Activated CD4-positive, alpha-beta memory T cell treated with anti-CD3 and anti-CD28 coated beads for 36 hours (primary cell): Measurements from ENCODE around the gene LHX4. TPM values are rescaled to one million over a fixed set of nuclear protein-coding genes. Genes with fewer than 3 reads are reported as not detected.

Source experiments
- CTCF ChIA-PET: fragments of 350-600 bp; sonication (Branson Sonifier 250); formaldehyde crosslinking; loops from one replicate; lab custom pipeline; 2021; ENCODE audit warnings: antibody characterized with exemption, inconsistent platforms; lab: Charles Lee
- POLR2A ChIA-PET: fragments of 350-600 bp; sonication (Branson Sonifier 250); formaldehyde crosslinking; loops from one replicate; lab custom pipeline; 2021; ENCODE audit warnings: antibody characterized with exemption; lab: Charles Lee
- DNase-seq: peaks from one replicate; pipeline ENCODE4 v3.0.0-alpha.2; 2020
- H3K27ac Mint-ChIP-seq: one replicate; pipeline ENCODE4 v1.8.0; 2021; ENCODE audit warnings: mixed read lengths
- H3K27me3 Mint-ChIP-seq: one replicate; pipeline ENCODE4 v1.8.0; 2021; ENCODE audit warnings: mixed read lengths
- H3K36me3 Mint-ChIP-seq: one replicate; pipeline ENCODE4 v1.8.0; 2021; ENCODE audit warnings: mixed read lengths
- H3K4me1 Mint-ChIP-seq: one replicate; pipeline ENCODE4 v1.8.0; 2021; ENCODE audit warnings: low read depth, mixed read lengths
- H3K4me3 Mint-ChIP-seq: one replicate; pipeline ENCODE4 v1.8.0; 2021; ENCODE audit warnings: mild to moderate bottlenecking, mixed read lengths
- H3K9me3 Mint-ChIP-seq: one replicate; pipeline ENCODE4 v1.8.0; 2021; ENCODE audit warnings: mixed read lengths
- intact Hi-C: fragments of 100-400 bp; cut with micrococcal nuclease; formaldehyde crosslinking; loops from one replicate; pipeline ENCODE4 v1.15.1; 2023
- total RNA-seq, 2 experiments: library from RNA; stranded (reverse); gene quantifications; one replicate each; pipeline ENCODE4 v1.2.3, GENCODE V29; 2021

Gene LHX4
- total RNA-seq, 2 experiments from 2014 or later: not detected

DNA sequence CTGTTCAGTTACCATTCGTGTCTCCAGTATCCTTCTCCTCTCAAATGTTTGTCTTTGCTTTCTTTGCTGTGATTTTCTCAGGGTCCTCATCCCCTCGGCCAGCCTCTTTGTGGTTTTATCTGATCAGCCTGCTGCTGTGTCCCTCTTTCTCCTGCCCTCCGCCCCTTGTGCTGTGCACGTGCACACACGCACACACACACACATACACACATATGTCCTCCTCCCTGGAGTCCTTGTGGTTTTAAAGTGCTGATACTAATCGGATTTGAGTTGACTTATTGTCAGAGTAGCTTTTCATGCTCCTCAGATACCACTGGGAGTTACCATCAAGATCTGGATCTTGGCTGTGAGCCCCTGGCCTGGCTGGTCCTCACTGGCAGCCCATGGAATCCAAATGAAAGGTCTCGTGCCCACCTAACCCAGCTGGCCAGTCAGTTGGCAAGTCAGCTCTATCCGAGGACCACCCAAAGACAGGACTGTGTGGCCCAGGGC lies 41.3 kb upstream of the LHX4 start:
- Mint-ChIP-seq H3K9me3 (no peaks in the 10 kb centered on the region), H3K4me3 (no peak overlapping the region), H3K36me3 (peaks cover 28% of the 10 kb centered on the region), H3K4me1 (no peaks in the 10 kb centered on the region), H3K27ac (no peak overlapping the region), H3K27me3 (no peaks in the 10 kb centered on the region)
- ChIA-PET POLR2A (no interaction called here), CTCF (interaction anchor here (1.3 to 4.5 kb wide), 6 partner anchors 9 to 290 kb away, joined by 3 to 25 read pairs (median 6); no protein-coding TSS in a partner anchor)
- intact Hi-C loops: loop anchor here (10.0 kb wide), 2 partner anchors 226 to 286 kb away; no protein-coding TSS in a partner anchor
- DNase-seq: no peak

DNA sequence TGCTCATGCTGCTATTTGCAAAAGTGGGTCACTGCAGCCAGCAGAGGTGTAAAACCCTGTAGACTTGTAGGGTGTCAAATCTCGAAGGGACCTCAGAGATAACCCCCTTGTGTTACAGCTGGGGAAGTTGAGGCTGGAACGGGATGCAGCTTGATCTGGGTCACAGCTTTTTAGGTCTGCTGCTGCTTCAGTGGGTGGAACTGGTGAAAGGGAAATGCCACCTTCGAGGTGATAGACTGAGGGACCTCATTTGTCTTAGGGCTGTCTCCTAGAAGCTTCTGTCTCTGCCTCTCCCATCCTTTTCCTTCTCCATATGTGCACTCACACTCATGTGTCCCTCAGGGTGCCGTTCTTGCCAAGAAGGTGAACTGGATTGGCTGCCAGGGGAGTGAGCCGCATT lies 40.0 kb upstream of the LHX4 start:
- no peaks in the 10 kb centered on the region for H3K27me3 Mint-ChIP-seq
- no peaks in the 10 kb centered on the region for H3K9me3 Mint-ChIP-seq
- POLR2A ChIA-PET: no interaction called here
- H3K36me3 Mint-ChIP-seq: peaks cover 20% of the 10 kb centered on the region
- H3K4me1 Mint-ChIP-seq: no peaks in the 10 kb centered on the region
- H3K27ac Mint-ChIP-seq: no peak overlapping the region
- CTCF ChIA-PET: interaction anchor here (1.4 to 4.5 kb wide), 2 partner anchors 9 to 11 kb away, joined by 4 to 25 read pairs; no protein-coding TSS in a partner anchor
- H3K4me3 Mint-ChIP-seq: no peak overlapping the region
- intact Hi-C loops: no loop called here
- no peak for DNase-seq

DNA sequence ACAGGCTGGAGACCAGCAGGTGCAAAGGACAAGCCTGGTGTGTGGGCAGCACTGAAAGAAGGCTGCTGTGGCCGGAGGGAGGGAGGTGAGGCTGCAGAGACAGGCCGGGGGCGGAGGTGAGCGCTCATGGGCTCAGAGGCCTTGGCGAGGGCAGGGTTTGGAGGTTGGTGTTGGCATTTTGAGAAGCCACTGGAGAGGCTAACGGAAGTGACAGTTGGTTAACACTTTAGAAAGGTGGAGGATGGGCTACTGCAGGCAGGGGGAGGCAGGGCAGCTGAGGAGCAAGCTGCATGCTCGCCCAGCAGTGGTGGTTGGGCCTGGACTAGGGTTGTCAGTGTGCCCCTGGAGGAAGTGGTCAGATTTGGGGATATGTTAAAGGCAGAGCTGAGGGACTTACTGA lies 37.9 kb upstream of the LHX4 start:
- no peaks in the 10 kb centered on the region for H3K27me3 Mint-ChIP-seq
- H3K9me3 Mint-ChIP-seq: no peaks in the 10 kb centered on the region
- ChIA-PET POLR2A (no interaction called here), CTCF (interaction anchor here (1.1 kb wide), 1 partner anchor 13 kb away, joined by 4 read pairs; no protein-coding TSS in a partner anchor)
- H3K27ac Mint-ChIP-seq: no peak overlapping the region
- H3K4me1 Mint-ChIP-seq: no peaks in the 10 kb centered on the region
- H3K4me3 Mint-ChIP-seq: no peak overlapping the region
- intact Hi-C loops: no loop called here
- H3K36me3 Mint-ChIP-seq: peaks cover 14% of the 10 kb centered on the region
- DNase-seq: no peak

DNA sequence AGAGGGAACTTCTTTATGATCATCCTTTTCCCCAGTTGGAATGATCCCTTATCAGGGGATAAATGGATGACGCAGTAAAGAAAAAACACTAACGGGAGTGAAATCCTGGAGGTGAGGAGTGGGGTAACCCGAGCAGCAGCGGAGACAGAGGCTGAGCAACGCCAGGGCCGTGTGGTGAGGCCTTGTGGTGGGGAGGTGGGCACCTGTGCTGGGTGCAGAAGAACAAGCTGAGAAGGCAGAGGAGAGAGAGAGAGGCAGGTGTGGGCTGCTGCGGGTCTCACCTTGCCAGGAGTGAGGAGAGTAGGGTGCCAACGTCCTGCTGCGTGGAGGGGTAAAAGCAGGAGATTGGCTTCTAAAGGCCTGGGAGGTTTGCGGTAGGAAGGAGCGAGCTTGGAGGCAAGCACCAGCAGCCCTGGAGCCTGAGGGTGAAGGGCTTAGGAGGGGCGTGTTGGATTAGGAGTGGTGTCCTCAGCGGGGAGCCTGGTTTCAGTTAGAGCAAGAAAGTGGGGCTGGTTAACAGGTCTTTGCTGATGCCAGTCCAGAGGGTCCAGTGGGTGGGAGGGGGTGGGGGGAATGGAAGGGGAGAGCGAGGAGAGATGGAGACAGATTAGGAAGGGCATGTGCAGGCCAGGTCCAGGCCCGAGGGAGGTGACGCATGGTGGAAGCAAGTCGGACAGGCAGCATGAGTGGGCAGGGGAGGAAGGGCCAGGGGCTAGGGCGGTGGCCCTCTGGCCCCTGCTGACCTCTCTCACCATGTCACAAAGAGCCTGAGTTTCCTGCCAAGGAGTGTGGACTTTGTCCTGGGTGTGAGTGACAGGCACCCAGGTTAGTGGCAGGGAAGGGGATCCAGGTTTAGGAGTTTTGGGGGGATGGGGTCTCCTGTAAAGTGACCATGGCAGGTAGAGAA lies 36.7 kb upstream of the LHX4 start:
- Mint-ChIP-seq H3K4me3 (no peak overlapping the region), H3K9me3 (no peaks in the 10 kb centered on the region), H3K27me3 (no peaks in the 10 kb centered on the region), H3K36me3 (peaks cover 14% of the 10 kb centered on the region), H3K27ac (no peak overlapping the region), H3K4me1 (no peaks in the 10 kb centered on the region)
- ChIA-PET CTCF (interaction anchor here (1.1 kb wide), 1 partner anchor 15 kb away, joined by 4 read pairs; no protein-coding TSS in a partner anchor), POLR2A (no interaction called here)
- intact Hi-C loops: no loop called here
- no peak for DNase-seq

DNA sequence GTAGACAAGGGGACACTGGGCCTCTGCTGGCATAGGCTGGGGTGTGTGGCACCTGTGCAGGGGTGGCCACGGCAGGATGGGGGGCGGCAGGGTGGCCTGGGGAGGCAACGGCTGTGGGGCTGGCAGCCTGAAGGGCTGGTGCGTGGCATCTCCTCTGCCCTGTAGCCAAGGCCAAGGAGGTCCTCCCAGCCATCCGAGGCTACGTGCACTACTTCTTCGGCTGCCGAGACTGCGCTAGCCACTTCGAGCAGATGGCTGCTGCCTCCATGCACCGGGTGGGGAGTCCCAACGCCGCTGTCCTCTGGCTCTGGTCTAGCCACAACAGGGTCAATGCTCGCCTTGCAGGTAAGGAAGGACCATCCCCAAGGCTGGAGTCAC lies 36.0 kb upstream of the LHX4 start:
- no peak for DNase-seq
- no peaks in the 10 kb centered on the region for H3K27me3 Mint-ChIP-seq
- peaks cover 11% of the 10 kb centered on the region for H3K36me3 Mint-ChIP-seq
- intact Hi-C loops: no loop called here
- CTCF ChIA-PET: no interaction called here
- H3K27ac Mint-ChIP-seq: no peak overlapping the region
- no peak overlapping the region for H3K4me3 Mint-ChIP-seq
- no peaks in the 10 kb centered on the region for H3K9me3 Mint-ChIP-seq
- no peaks in the 10 kb centered on the region for H3K4me1 Mint-ChIP-seq
- POLR2A ChIA-PET: no interaction called here

DNA sequence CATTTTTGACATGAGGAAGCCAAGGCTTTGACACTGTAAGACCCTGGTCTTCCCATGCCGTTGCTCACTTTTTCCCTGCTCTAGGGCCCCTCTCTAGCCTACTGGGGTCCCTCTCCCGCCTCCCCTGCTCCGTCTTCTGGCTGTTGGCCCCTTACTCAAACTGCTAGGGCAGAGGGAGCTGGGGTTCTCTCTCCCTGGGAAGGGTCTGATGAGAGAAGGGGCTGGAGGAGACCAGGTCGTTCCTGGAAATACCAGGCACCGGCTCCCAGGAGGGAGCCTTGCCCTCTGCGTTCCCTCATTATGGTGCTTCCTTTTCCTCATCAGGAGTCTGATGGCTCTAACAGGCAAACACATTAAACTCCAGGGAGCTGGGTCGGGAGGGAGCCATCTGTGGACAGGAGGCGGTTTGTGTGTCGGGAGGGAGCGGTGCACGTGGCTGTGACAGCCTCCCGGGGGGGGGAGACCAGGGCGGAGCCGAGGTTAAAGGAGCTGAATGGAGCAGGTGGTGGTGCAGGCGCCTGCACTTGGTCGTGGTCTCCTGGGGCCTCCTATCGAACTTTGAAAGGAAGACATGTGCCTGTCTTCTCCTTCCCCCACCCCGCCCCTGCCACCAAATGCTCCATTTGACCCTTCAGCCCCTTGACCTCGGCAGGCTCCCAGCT lies 35.4 kb upstream of the LHX4 start:
- H3K4me1 Mint-ChIP-seq: no peaks in the 10 kb centered on the region
- ChIA-PET POLR2A (no interaction called here), CTCF (interaction anchor here (0.6 kb wide), 1 partner anchor 21 kb away, joined by 3 read pairs; no protein-coding TSS in a partner anchor)
- peaks cover 11% of the 10 kb centered on the region for H3K36me3 Mint-ChIP-seq
- no peak for DNase-seq
- no peak overlapping the region for H3K4me3 Mint-ChIP-seq
- H3K9me3 Mint-ChIP-seq: no peaks in the 10 kb centered on the region
- intact Hi-C loops: no loop called here
- H3K27me3 Mint-ChIP-seq: no peaks in the 10 kb centered on the region
- H3K27ac Mint-ChIP-seq: no peak overlapping the region

DNA sequence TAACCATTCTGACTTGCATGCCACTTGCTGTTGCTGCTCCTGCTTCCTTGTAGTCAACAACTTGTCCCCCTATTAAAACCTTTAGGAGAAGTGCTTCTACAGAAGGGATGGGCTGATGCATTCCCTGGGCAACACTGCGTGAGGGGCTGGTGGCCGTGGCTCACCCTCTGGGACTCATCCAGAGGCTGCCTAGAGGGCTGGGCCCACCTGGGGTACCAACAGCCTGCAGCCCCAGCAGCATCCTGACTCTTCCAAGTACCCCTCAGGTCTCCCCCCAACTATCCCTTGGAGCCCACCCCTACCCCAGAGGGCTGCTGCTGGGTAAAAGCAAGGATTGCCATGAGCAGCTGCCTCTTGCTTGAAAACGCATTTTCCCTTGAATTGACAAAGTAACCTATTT lies 34.7 kb upstream of the LHX4 start:
- no peak overlapping the region for H3K27ac Mint-ChIP-seq
- intact Hi-C loops: no loop called here
- H3K9me3 Mint-ChIP-seq: no peaks in the 10 kb centered on the region
- no peaks in the 10 kb centered on the region for H3K27me3 Mint-ChIP-seq
- CTCF ChIA-PET: interaction anchor here (4.5 kb wide), 1 partner anchor 15 kb away, joined by 26 read pairs; no protein-coding TSS in a partner anchor
- no peak for DNase-seq
- POLR2A ChIA-PET: no interaction called here
- H3K4me1 Mint-ChIP-seq: no peaks in the 10 kb centered on the region
- no peak overlapping the region for H3K4me3 Mint-ChIP-seq
- H3K36me3 Mint-ChIP-seq: peaks cover 11% of the 10 kb centered on the region

DNA sequence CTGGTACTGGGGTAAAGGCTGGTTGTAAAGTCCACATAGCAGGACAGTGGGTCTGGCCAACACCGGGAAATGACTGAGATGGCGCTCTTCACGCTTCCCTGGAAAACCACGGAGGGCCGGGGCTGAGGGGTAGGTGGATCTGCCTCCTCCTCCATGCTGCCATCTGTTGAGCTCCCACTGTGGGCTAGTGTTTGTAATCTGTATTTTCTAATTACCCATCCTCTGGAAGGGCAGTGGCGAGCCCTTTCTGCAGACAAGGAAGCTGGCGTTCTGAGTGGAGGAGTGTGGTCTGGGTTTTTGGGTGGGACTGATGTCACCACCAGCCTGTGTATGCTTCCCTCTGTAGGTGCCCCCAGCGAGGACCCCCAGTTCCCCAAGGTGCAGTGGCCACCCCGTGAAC lies 34.1 kb upstream of the LHX4 start:
- ChIA-PET POLR2A (no interaction called here), CTCF (interaction anchor here (4.5 kb wide), 1 partner anchor 16 kb away, joined by 26 read pairs; no protein-coding TSS in a partner anchor)
- no peaks in the 10 kb centered on the region for H3K9me3 Mint-ChIP-seq
- no peaks in the 10 kb centered on the region for H3K4me1 Mint-ChIP-seq
- H3K4me3 Mint-ChIP-seq: no peak overlapping the region
- no peak overlapping the region for H3K27ac Mint-ChIP-seq
- intact Hi-C loops: no loop called here
- DNase-seq: no peak
- H3K27me3 Mint-ChIP-seq: no peaks in the 10 kb centered on the region
- peaks cover 11% of the 10 kb centered on the region for H3K36me3 Mint-ChIP-seq

DNA sequence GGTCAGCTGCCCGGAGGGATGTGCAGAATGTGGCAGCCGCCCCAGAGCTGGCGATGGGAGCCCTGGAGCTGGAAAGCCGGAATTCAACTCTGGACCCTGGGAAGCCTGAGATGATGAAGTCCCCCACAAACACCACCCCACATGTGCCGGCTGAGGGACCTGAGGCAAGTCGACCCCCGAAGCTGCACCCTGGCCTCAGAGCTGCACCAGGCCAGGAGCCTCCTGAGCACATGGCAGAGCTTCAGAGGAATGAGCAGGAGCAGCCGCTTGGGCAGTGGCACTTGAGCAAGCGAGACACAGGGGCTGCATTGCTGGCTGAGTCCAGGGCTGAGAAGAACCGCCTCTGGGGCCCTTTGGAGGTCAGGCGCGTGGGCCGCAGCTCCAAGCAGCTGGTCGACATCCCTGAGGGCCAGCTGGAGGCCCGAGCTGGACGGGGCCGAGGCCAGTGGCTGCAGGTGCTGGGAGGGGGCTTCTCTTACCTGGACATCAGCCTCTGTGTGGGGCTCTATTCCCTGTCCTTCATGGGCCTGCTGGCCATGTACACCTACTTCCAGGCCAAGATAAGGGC lies 33.5 kb upstream of the LHX4 start:
- Mint-ChIP-seq H3K36me3 (peaks cover 5% of the 10 kb centered on the region), H3K27me3 (no peaks in the 10 kb centered on the region), H3K27ac (no peak overlapping the region), H3K9me3 (no peaks in the 10 kb centered on the region), H3K4me3 (no peak overlapping the region), H3K4me1 (no peaks in the 10 kb centered on the region)
- intact Hi-C loops: no loop called here
- ChIA-PET POLR2A (no interaction called here), CTCF (interaction anchor here (0.6 to 4.5 kb wide), 2 partner anchors 16 to 175 kb away, joined by 3 to 26 read pairs; no protein-coding TSS in a partner anchor)
- no peak for DNase-seq

DNA sequence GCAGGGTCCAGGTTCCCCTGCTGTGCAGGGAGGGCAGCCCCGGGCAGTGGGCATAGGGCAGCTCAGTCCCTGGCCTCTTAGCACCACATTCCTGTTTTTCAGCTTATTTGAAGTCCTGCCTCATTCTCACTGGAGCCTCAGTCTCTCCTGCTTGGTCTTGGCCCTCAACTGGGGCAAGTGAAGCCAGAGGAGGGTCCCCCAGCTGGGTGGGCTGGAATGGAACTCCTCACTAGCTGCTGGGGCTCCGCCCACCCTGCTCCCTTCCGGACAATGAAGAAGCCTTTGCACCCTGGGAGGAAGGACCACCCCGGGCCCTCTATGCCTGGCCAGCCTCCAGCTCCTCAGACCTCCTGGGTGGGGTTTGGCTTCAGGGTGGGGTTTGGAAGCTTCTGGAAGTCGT lies 32.8 kb upstream of the LHX4 start:
- Mint-ChIP-seq H3K9me3 (no peaks in the 10 kb centered on the region), H3K4me1 (no peaks in the 10 kb centered on the region), H3K36me3 (peaks cover 5% of the 10 kb centered on the region), H3K27me3 (no peaks in the 10 kb centered on the region), H3K4me3 (no peak overlapping the region), H3K27ac (no peak overlapping the region)
- intact Hi-C loops: no loop called here
- DNase-seq: no peak
- ChIA-PET CTCF (interaction anchor here (4.5 kb wide), 1 partner anchor 17 kb away, joined by 26 read pairs; no protein-coding TSS in a partner anchor), POLR2A (no interaction called here)

DNA sequence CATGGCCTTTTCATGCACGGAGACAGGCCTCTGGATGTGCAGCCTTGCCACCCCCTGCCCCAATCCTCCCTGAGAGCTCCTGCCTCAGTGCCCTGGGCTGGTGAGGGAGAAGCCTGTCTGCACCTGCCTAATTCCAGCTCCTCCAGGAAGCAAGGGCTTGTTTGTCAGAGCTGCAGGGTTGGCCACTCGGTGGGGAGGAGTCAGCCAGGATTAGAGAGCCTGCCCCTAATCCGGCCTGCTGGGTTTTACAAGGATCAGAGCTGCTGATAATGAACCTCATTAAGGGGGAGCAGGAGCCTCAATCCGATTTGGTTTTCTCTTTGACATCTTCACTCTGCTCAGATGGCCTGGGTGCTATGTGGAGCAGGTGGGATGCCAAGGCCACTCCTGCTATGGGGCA lies 31.9 kb upstream of the LHX4 start:
- Mint-ChIP-seq H3K27me3 (no peaks in the 10 kb centered on the region), H3K4me3 (no peak overlapping the region), H3K9me3 (no peaks in the 10 kb centered on the region), H3K27ac (no peak overlapping the region), H3K36me3 (peaks cover 5% of the 10 kb centered on the region), H3K4me1 (no peaks in the 10 kb centered on the region)
- POLR2A ChIA-PET: no interaction called here
- no peak for DNase-seq
- CTCF ChIA-PET: interaction anchor here (1.1 to 4.5 kb wide), 2 partner anchors 10 to 18 kb away, joined by 3 to 26 read pairs; no protein-coding TSS in a partner anchor
- intact Hi-C loops: no loop called here
